ENCODE measurements around the gene TMEM184A. TPM values are rescaled to one million over a fixed set of nuclear protein-coding genes. Genes with fewer than 3 reads are reported as not detected.
"Not testable (repeated sequence)": the region's sequence is repeated elsewhere in the genome, so short reads cannot be mapped to it uniquely, and the experiment has no call there.

Gene TMEM184A
- polyA plus RNA-seq, 2 of the 4 experiments (the other 2 are of a cell fraction) = 14.3 to 18.4 TPM

GRCh38 chr7:1585142-1585981 lies 29.4 kb upstream of the TMEM184A start:
- WGBS (ENCODE audit: missing lambda C conversion rate) = 76% methylated on average over 35 of the region's 37 CpGs
- ATAC-seq (peak in 1 of 2 experiments; percentile 14; a peak in 2 of 6 replicates), FAIRE-seq (no peak), DNase-seq (ENCODE audit: low read depth in 1 of 2, low spot score in 1 of 2) (no peak)
- Histone ChIP-seq H3K4me2 (no peak overlapping the region), H3K9me3 (peaks cover 14% of the 10 kb centered on the region), H3K4me1 (no peaks in the 10 kb centered on the region), H3K27ac (no peak overlapping the region), H3K4me3 (no peak overlapping the region)
- CTCF ChIA-PET = interaction anchor here (0.9 to 2.2 kb wide), 6 partner anchors 11 to 624 kb away, joined by 3 to 7 read pairs (median 4); no protein-coding TSS in a partner anchor
- POLR2A ChIA-PET = no interaction called here
- TF ChIP-seq KDM5A (IDR thresholded peaks at IDR 0.05) = no peak
- TF ChIP-seq RCOR1 (IDR thresholded peaks at IDR 0.05; ENCODE audit: low read depth, low read length) = no peak
- TF ChIP-seq RAD21 (conservative IDR thresholded peaks at IDR 0.05 in 1 of 2, IDR thresholded peaks at IDR 0.05 in 1 of 2) = no peak
- TF ChIP-seq NR3C1 (IDR thresholded peaks at IDR 0.05) = no peak
- TF ChIP-seq HOXB13 (CRISPR knock-in tag; IDR thresholded peaks at IDR 0.05; ENCODE audit: low read depth) = no peak
- TF ChIP-seq ESRRA (IDR thresholded peaks at IDR 0.05; ENCODE audit: borderline replicate concordance, low read length) = no peak
- TF ChIP-seq CBX2 (IDR thresholded peaks at IDR 0.05; ENCODE audit: borderline replicate concordance, low read depth) = no peak

GRCh38 chr7:1584700-1585099 lies 28.7 kb upstream of the TMEM184A start:
- H3K4me1 ChIP-seq = no peaks in the 10 kb centered on the region
- H3K4me3 ChIP-seq = no peak overlapping the region
- no peak overlapping the region for H3K4me2 ChIP-seq
- FAIRE-seq = no peak
- DNase-seq (ENCODE audit: low read depth in 1 of 2, low spot score in 1 of 2) = no peak
- H3K27ac ChIP-seq = no peak overlapping the region
- no peak for ATAC-seq
- ChIA-PET CTCF (interaction anchor here (0.9 to 2.2 kb wide), 4 partner anchors 11 to 625 kb away, joined by 3 to 7 read pairs (median 4); no protein-coding TSS in a partner anchor), POLR2A (no interaction called here)
- peaks cover 13% of the 10 kb centered on the region for H3K9me3 ChIP-seq
- TF ChIP-seq POLR2AphosphoS2 (conservative IDR thresholded peaks at IDR 0.05; ENCODE audit: low read length) = no peak
- no peak for TF ChIP-seq EP300 (IDR thresholded peaks at IDR 0.05)
- TF ChIP-seq RFX5 (IDR thresholded peaks at IDR 0.05) = no peak
- no peak for TF ChIP-seq NPAS2 (CRISPR knock-in tag; IDR thresholded peaks at IDR 0.05; ENCODE audit: borderline replicate concordance)
- TF ChIP-seq FOSL2 (IDR thresholded peaks at IDR 0.05) = no peak
- TF ChIP-seq FOSL2 (CRISPR knock-in tag; IDR thresholded peaks at IDR 0.05) = no peak
- no peak for TF ChIP-seq ZNF302 (CRISPR knock-in tag; IDR thresholded peaks at IDR 0.05)
- no peak for TF ChIP-seq TP53 (CRISPR knock-in tag; IDR thresholded peaks at IDR 0.05)
- TF ChIP-seq PBX3 (IDR thresholded peaks at IDR 0.05) = no peak
- TF ChIP-seq USF2 (IDR thresholded peaks at IDR 0.05) = no peak
- no peak for TF ChIP-seq CBX8 (IDR thresholded peaks at IDR 0.05)
- no peak for TF ChIP-seq HES2 (IDR thresholded peaks at IDR 0.05)
- TF ChIP-seq CEBPB (IDR thresholded peaks at IDR 0.05) = no peak
- TF ChIP-seq ZFP36 (IDR thresholded peaks at IDR 0.05; ENCODE audit: borderline replicate concordance, partially characterized antibody) = no peak
- TF ChIP-seq ATOH8 (CRISPR knock-in tag; IDR thresholded peaks at IDR 0.05; ENCODE audit: low read depth) = no peak
- no peak for TF ChIP-seq HEYL (CRISPR knock-in tag; IDR thresholded peaks at IDR 0.05)
- 85% methylated on average over 16 of the region's 18 CpGs for WGBS (ENCODE audit: missing lambda C conversion rate)

GRCh38 chr7:1583241-1583930 lies 27.4 kb upstream of the TMEM184A start:
- H3K9me3 ChIP-seq; POLR2A ChIA-PET; H3K4me3 ChIP-seq; H3K4me2 ChIP-seq; DNase-seq (ENCODE audit: low read depth in 1 of 2, low spot score in 1 of 2); FAIRE-seq; H3K27ac ChIP-seq; ATAC-seq; H3K4me1 ChIP-seq: not testable (repeated sequence)
- 48% methylated on average over 18 of the region's 19 CpGs for WGBS (ENCODE audit: missing lambda C conversion rate)
- CTCF ChIA-PET = interaction anchor here (0.6 to 1.5 kb wide), 3 partner anchors 521 to 764 kb away, joined by 3 to 6 read pairs (median 5); no protein-coding TSS in a partner anchor

Measured in A549 (cell line).